AG09309 (cell line): Measurements from ENCODE around the gene KIAA0825.

Source experiments
- DNase-seq: peaks from one replicate; pipeline ENCODE4 v3.0.0-alpha.2; 2010; ENCODE audit warnings: low read depth
- H3K4me3 ChIP-seq: 2 replicates; pipeline ENCODE4 v1.5.1; 2011; ENCODE audit warnings: mild to moderate bottlenecking, low read depth, low read length, moderate library complexity; ENCODE audit not compliant: control insufficient read depth
- CTCF ChIP-seq: IDR thresholded peaks from 2 replicates; pipeline ENCODE4 v1.5.1; 2011; ENCODE audit warnings: mild to moderate bottlenecking, low read depth, low read length, inconsistent platforms; ENCODE audit not compliant: insufficient read depth, control insufficient read depth; ENCODE audit errors: missing control alignments

KIAA0825 gene

DNA sequence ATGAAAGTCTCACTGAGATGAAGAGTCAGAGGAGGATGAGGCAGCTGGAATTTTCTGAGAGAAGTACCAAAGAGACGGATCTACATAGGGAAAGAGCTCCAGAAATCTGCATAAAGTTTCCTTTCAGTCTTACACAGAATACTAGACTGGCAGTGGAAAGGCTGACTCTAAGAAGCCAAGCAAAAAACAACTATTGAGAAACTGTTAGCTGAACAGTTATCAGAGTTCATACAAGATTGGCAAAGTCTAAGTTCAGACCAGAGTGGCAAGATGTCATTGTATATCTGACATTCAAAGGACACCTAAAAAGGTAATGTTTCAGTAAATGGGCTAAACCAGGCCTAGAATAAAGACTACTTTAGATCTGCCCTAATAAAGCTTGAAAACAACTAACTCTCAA is 209.0 kb downstream of the KIAA0825 start:
- DNase-seq, result no peak
- H3K4me3 ChIP-seq, result no peak overlapping the region
- no peak for TF ChIP-seq CTCF

GRCh38 chr5:94407023-94407422 is 211.4 kb downstream of the KIAA0825 start:
- no peak for DNase-seq
- H3K4me3 ChIP-seq, result no peak overlapping the region
- TF ChIP-seq CTCF, result no peak

- no peak overlapping the region for H3K4me3 ChIP-seq
- no peak for TF ChIP-seq CTCF
- no peak for DNase-seq
Measured at GRCh38 chr5:94403483-94403882, 214.9 kb downstream of the KIAA0825 start.

- DNase-seq, result no peak
- TF ChIP-seq CTCF, result no peak
- H3K4me3 ChIP-seq, result no peak overlapping the region
Measured at GRCh38 chr5:94402096-94402495, 216.3 kb downstream of the KIAA0825 start.

GRCh38 chr5:94397508-94397907 is 220.9 kb downstream of the KIAA0825 start:
- TF ChIP-seq CTCF, result no peak
- H3K4me3 ChIP-seq, result no peak overlapping the region
- DNase-seq, result no peak

GRCh38 chr5:94396687-94397086 is 221.7 kb downstream of the KIAA0825 start:
- DNase-seq, result no peak
- H3K4me3 ChIP-seq, result no peak overlapping the region
- no peak for TF ChIP-seq CTCF

DNA sequence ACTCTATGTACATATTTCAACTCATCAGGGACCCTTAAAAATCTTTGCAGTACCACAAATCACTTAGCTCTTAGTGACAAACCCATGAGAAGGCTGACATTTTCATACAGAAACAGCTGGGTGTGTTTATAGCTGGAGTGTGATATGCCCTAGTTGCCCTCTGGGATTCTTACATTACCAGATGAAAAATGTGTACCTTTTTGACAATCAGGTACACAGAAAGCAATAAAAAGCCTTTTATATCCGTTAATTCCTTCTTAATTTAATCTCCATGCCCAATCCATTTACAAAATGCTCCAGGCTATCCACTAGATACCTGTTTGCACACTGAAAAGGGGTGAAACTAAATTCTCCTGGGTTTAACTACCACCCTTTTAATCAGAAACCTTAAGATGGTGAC is 222.9 kb downstream of the KIAA0825 start:
- no peak overlapping the region for H3K4me3 ChIP-seq
- DNase-seq, result no peak
- no peak for TF ChIP-seq CTCF
